Endothelial cell of umbilical vein (primary cell): ENCODE results near the gene INPP5A. TPM values are rescaled to one million over a fixed set of nuclear protein-coding genes. Genes with fewer than 3 reads are reported as not detected.

ENCODE experiments used
- BruUV-seq: library from RNA; stranded (reverse); fragments of 400-500 nt; replicated peaks from 2 replicates; lab custom pipeline; 2021; lab: Mats Ljungman, UMichigan
- CTCF ChIA-PET: fragments of 300-600, 350-600 bp; sonication (Branson Sonifier 250); formaldehyde crosslinking; loops from one replicate; lab custom pipeline; 2021; ENCODE audit warnings: antibody characterized with exemption, inconsistent platforms; lab: Charles Lee
- POLR2A ChIA-PET: fragments of 300-600, 350-600 bp; sonication (Branson Sonifier 250); formaldehyde crosslinking; loops from one replicate; lab custom pipeline; 2021; ENCODE audit warnings: antibody characterized with exemption, inconsistent platforms; lab: Charles Lee
- DNase-seq: peaks from one replicate; pipeline ENCODE4 v3.0.0-alpha.2; 2011; ENCODE audit warnings: low read depth, low spot score
- FAIRE-seq: peaks from 2 replicates; lab custom pipeline; 2011; peaks lifted over from hg19 to GRCh38; lab: Jason Lieb, UNC
- H2AFZ ChIP-seq: 2 replicates; pipeline ENCODE4 v1.6.0; 2012; ENCODE audit warnings: low read depth, low read length, control low read depth, inconsistent platforms
- H3K27ac ChIP-seq: 2 replicates; pipeline ENCODE4 v1.5.1; 2011; ENCODE audit warnings: low read depth, mild to moderate bottlenecking, control low read depth, low read length, moderate library complexity; ENCODE audit not compliant: insufficient read depth
- H3K27me3 ChIP-seq, 2 experiments: 2 replicates each; pipeline versions ENCODE4 v1.6.0 to v1.6.1; 2011; ENCODE audit warnings: low read length in 2 of 2, mixed read lengths in 1 of 2; ENCODE audit not compliant: control insufficient read depth in 2 of 2, insufficient read depth in 2 of 2
- H3K36me3 ChIP-seq, 2 experiments: 2 replicates in 1 of 2; 3 replicates in 1 of 2; pipeline ENCODE4 v1.5.1; 2011; ENCODE audit warnings: low read length in 2 of 2, mild to moderate bottlenecking in 1 of 2, moderate library complexity in 1 of 2; ENCODE audit not compliant: control insufficient read depth in 2 of 2, insufficient read depth in 2 of 2; ENCODE audit errors: extremely low read depth in 1 of 2
- H3K4me1 ChIP-seq: 3 replicates; pipeline ENCODE4 v1.5.1; 2011; ENCODE audit warnings: mild to moderate bottlenecking, low read length; ENCODE audit not compliant: control insufficient read depth, insufficient read depth; ENCODE audit errors: extremely low read depth
- H3K4me2 ChIP-seq: 2 replicates; pipeline ENCODE4 v1.6.1; 2011; ENCODE audit warnings: low read length, control low read depth, mixed read lengths; ENCODE audit not compliant: insufficient read depth
- H3K4me3 ChIP-seq, 3 experiments: fragments of 200-600 bp in 1 of 3; sonication (generic), shearing (Covaris generic) in 1 of 3; replicated peaks in 1 of 3; 2 replicates each; pipeline ENCODE4 v1.5.1; 2011 to 2016; ENCODE audit warnings: control low read depth in 3 of 3, low read length in 3 of 3, mild to moderate bottlenecking in 2 of 3, inconsistent platforms in 1 of 3, low read depth in 1 of 3, moderate library complexity in 1 of 3; ENCODE audit not compliant: insufficient read depth in 1 of 3
- H3K79me2 ChIP-seq: 2 replicates; pipeline ENCODE4 v1.6.0; 2012; ENCODE audit warnings: low read length, inconsistent platforms; ENCODE audit not compliant: control insufficient read depth, insufficient read depth
- H3K9ac ChIP-seq: replicated peaks from 2 replicates; pipeline ENCODE3; 2011; ENCODE audit warnings: low read length, control low read depth; ENCODE audit not compliant: insufficient read depth; ENCODE audit errors: extremely low read depth
- H3K9me1 ChIP-seq: replicated peaks from 3 replicates; pipeline ENCODE4 v1.6.0; 2011; ENCODE audit warnings: mild to moderate bottlenecking, low read length; ENCODE audit not compliant: control insufficient read depth, insufficient read depth; ENCODE audit errors: extremely low read depth
- H3K9me3 ChIP-seq: replicated peaks from 2 replicates; pipeline ENCODE4 v1.5.1; 2012; ENCODE audit warnings: low read length, inconsistent platforms; ENCODE audit not compliant: control insufficient read depth, insufficient read depth
- H4K20me1 ChIP-seq: replicated peaks from 2 replicates; pipeline ENCODE3; 2011; ENCODE audit warnings: mild to moderate bottlenecking, low read length; ENCODE audit not compliant: control insufficient read depth, insufficient read depth; ENCODE audit errors: extremely low read depth
- EZH2 ChIP-seq: IDR thresholded peaks from 2 replicates; pipeline ENCODE4 v1.6.1; 2012; ENCODE audit warnings: borderline replicate concordance, low read depth, mild to moderate bottlenecking, moderate library complexity, low read length, inconsistent platforms; ENCODE audit not compliant: severe bottlenecking
- JUN ChIP-seq: IDR thresholded peaks from 2 replicates; pipeline ENCODE4 v1.6.1; 2011; ENCODE audit warnings: borderline replicate concordance, low read depth; ENCODE audit not compliant: insufficient read length, insufficient read depth
- POLR2A ChIP-seq: IDR thresholded peaks from 2 replicates; pipeline ENCODE4 v1.6.1; 2012; ENCODE audit warnings: low read depth, mild to moderate bottlenecking, control low read depth, low read length
- dilution Hi-C: fragments of 300-500 bp; cut with MboI; formaldehyde crosslinking; loops from one replicate; pipeline ENCODE4 v1.15.0; 2019; ENCODE audit warnings: low sequenced_read_pairs; ENCODE audit not compliant: extremely low pct_ligation_motif_present
- intact Hi-C: fragments of 100-400 bp; cut with micrococcal nuclease; formaldehyde crosslinking; loops from one replicate; pipeline ENCODE4 v1.10.0; 2022
- polyA plus RNA-seq, 4 experiments: library from polyadenylated mRNA; depleted of rRNA in 3 of 4; stranded (reverse) in 3 of 4; unstranded in 1 of 4; fragments of >200 nt; gene quantifications; 2 replicates each; pipeline versions ENCODE4 v1.2.1 to v1.2.3, GENCODE V29; 2011 to 2012; ENCODE audit warnings: missing spikeins in 1 of 4
- total RNA-seq: library from RNA; stranded (reverse); gene quantifications from 2 replicates; pipeline ENCODE4 v1.2.3, GENCODE V29; 2021
- TF ChIP-seq, protein P1 (sequence below), 2 donors: IDR thresholded peaks; 1 replicate in 1 of 2; 2 replicates in 1 of 2; pipeline ENCODE4 v1.5.1; 2011; ENCODE audit warnings: low read length in 2 of 2, mild to moderate bottlenecking in 2 of 2, moderate library complexity in 2 of 2, control low read depth in 1 of 2, inconsistent platforms in 1 of 2, low read depth in 1 of 2; ENCODE audit not compliant: insufficient read depth in 1 of 2; ENCODE audit errors: extremely low read depth in 1 of 2

The INPP5A gene
- total and polyA plus RNA-seq, 2 donors (not counting 3 experiments of a cell fraction or from before 2014, with no cell fraction given), result 22.9 to 33.2 TPM

DNA sequence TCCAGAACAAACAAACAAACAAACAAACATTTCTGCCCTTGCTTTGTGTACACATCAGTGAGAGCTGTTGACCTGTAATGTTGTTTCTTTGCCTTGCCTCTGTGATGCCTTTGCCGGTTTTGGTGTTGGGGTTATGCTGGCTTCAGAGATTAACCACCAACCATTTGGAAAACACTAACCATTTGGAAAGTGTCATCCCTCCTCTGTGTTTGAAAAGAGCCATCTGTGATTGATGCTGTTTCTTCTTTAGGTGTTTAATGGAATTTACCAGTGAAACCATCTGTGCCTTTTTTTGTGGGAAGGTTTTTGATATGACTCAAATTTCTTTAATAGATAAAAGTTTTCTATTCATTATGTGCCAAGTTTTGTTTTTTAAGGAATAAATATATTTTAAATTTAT lies 46.5 kb downstream of the INPP5A start:
- Histone ChIP-seq H3K27me3 (no peaks in the 10 kb centered on the region), H3K36me3 (no peaks in the 10 kb centered on the region), H3K4me3 (no peak overlapping the region), H3K27ac (no peak overlapping the region), H3K9me3 (no peaks in the 10 kb centered on the region), H3K9ac (no peak overlapping the region), H2AFZ (no peak overlapping the region), H3K9me1 (no peaks in the 10 kb centered on the region), H3K4me2 (no peak overlapping the region), H4K20me1 (no peaks in the 10 kb centered on the region), H3K4me1 (peaks cover 17% of the 10 kb centered on the region), H3K79me2 (peaks cover 3% of the 10 kb centered on the region)
- intact Hi-C loops, result no loop called here
- no TSS peak for BruUV-seq
- no peak for DNase-seq
- ChIA-PET POLR2A (no interaction called here), CTCF (no interaction called here)
- no peak for FAIRE-seq
- dilution Hi-C loops, result no loop called here
- TF ChIP-seq POLR2A, result no peak
- TF ChIP-seq JUN, result no peak

DNA sequence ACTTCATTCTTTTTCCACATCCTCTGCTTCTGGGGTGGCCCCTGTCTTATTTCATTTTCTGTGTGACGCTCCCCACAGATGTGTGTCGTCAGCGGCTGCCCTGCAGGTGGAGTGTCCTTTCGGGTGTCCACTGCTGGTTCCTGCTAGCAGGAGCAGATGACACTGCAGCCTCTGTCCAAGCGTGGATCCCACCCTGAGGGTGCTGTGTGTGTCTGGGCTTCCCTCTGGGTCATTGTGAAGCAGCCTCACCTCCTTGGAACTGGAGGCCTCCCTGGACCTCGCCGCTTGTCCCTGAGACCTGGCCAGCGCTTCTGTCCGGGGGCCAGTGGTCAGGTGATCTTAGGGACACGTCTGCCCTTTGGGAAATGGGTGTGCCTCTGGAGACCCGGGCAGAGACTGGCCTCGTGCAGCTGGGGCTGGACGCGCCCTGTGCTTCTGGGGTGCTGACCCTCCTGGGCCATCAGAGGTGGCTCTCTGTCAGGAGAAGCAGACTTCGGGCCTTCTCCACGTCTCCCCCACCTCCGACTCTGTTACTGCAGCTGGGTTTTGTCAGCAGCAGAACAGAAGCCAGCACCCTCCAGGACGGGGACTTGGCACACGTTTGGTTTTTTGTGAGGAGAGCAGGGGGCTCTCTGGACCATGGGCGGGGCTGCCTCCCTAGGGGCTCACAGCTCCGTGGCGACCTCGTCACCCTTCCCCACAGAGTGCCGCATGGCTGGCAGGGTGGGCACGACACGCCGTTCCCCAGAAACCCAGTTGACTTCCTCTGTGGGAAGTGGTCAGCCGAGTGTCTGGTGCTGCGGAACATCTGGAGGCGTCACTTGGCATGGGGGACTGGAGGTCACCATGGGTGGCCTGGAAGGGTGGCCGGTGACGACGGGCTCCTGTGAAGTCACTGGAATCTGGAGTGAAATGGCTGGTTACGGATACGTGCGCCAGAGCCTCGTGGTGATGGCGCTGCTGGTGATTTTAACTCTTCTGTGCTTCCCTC lies 48.4 kb downstream of the INPP5A start:
- no peaks in the 10 kb centered on the region for H4K20me1 ChIP-seq
- FAIRE-seq (no peak), DNase-seq (no peak)
- CTCF ChIA-PET, result no interaction called here
- H3K4me1 ChIP-seq, result peaks cover 23% of the 10 kb centered on the region
- H3K9me1 ChIP-seq, result no peaks in the 10 kb centered on the region
- BruUV-seq, result no TSS peak
- H3K27me3 ChIP-seq, result no peaks in the 10 kb centered on the region
- H3K27ac ChIP-seq, result no peak overlapping the region
- H3K9ac ChIP-seq, result no peak overlapping the region
- no peak for TF ChIP-seq EZH2
- TF ChIP-seq, protein P1, sequence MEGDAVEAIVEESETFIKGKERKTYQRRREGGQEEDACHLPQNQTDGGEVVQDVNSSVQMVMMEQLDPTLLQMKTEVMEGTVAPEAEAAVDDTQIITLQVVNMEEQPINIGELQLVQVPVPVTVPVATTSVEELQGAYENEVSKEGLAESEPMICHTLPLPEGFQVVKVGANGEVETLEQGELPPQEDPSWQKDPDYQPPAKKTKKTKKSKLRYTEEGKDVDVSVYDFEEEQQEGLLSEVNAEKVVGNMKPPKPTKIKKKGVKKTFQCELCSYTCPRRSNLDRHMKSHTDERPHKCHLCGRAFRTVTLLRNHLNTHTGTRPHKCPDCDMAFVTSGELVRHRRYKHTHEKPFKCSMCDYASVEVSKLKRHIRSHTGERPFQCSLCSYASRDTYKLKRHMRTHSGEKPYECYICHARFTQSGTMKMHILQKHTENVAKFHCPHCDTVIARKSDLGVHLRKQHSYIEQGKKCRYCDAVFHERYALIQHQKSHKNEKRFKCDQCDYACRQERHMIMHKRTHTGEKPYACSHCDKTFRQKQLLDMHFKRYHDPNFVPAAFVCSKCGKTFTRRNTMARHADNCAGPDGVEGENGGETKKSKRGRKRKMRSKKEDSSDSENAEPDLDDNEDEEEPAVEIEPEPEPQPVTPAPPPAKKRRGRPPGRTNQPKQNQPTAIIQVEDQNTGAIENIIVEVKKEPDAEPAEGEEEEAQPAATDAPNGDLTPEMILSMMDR (IDR thresholded peaks at IDR 0.05; ENCODE audit: extremely low read depth in 1 of 2, insufficient read depth in 1 of 2, low read depth in 1 of 2, low read length in 2 of 2), result no peak
- intact Hi-C loops (no loop called here), dilution Hi-C loops (no loop called here)
- POLR2A ChIA-PET, result no interaction called here
- no peak overlapping the region for H2AFZ ChIP-seq
- no peaks in the 10 kb centered on the region for H3K9me3 ChIP-seq
- H3K36me3 ChIP-seq, result no peaks in the 10 kb centered on the region
- H3K4me2 ChIP-seq, result no peak overlapping the region
- peaks cover 6% of the 10 kb centered on the region for H3K79me2 ChIP-seq
- H3K4me3 ChIP-seq, result no peak overlapping the region
